GM12891 (cell line): Measurements from ENCODE around the gene HOXD12.

Experiments
- DNase-seq: peaks from one replicate; pipeline ENCODE4 v3.0.0; 2011; ENCODE audit warnings: low spot score; ENCODE audit not compliant: insufficient read length
- FAIRE-seq: peaks from 2 replicates; lab custom pipeline; 2011; peaks lifted over from hg19 to GRCh38; lab: Jason Lieb, UNC
- PAX5 ChIP-seq: IDR thresholded peaks from 2 replicates; pipeline ENCODE4 v1.6.1; 2011; ENCODE audit warnings: low read length, moderate library complexity, mild to moderate bottlenecking; ENCODE audit not compliant: insufficient read depth, severe bottlenecking
- POLR2A ChIP-seq: IDR thresholded peaks from 2 replicates; pipeline ENCODE4 v1.6.1; 2011; ENCODE audit warnings: low read depth, low read length, control low read depth
- POLR2AphosphoS5 ChIP-seq: IDR thresholded peaks from 2 replicates; pipeline ENCODE4 v1.6.1; 2011; ENCODE audit warnings: low read depth, low read length, control low read depth
- POU2F2 ChIP-seq: IDR thresholded peaks from 2 replicates; pipeline ENCODE4 v1.6.1; 2011; ENCODE audit warnings: low read depth, mild to moderate bottlenecking, control low read depth, low read length, moderate library complexity
- SPI1 ChIP-seq: IDR thresholded peaks from 2 replicates; pipeline ENCODE4 v1.6.1; 2011; ENCODE audit warnings: low read depth, low read length, control low read depth
- TAF1 ChIP-seq: IDR thresholded peaks from 2 replicates; pipeline ENCODE4 v1.6.1; 2011; ENCODE audit warnings: low read depth, low read length, control low read depth

Gene HOXD12

DNA sequence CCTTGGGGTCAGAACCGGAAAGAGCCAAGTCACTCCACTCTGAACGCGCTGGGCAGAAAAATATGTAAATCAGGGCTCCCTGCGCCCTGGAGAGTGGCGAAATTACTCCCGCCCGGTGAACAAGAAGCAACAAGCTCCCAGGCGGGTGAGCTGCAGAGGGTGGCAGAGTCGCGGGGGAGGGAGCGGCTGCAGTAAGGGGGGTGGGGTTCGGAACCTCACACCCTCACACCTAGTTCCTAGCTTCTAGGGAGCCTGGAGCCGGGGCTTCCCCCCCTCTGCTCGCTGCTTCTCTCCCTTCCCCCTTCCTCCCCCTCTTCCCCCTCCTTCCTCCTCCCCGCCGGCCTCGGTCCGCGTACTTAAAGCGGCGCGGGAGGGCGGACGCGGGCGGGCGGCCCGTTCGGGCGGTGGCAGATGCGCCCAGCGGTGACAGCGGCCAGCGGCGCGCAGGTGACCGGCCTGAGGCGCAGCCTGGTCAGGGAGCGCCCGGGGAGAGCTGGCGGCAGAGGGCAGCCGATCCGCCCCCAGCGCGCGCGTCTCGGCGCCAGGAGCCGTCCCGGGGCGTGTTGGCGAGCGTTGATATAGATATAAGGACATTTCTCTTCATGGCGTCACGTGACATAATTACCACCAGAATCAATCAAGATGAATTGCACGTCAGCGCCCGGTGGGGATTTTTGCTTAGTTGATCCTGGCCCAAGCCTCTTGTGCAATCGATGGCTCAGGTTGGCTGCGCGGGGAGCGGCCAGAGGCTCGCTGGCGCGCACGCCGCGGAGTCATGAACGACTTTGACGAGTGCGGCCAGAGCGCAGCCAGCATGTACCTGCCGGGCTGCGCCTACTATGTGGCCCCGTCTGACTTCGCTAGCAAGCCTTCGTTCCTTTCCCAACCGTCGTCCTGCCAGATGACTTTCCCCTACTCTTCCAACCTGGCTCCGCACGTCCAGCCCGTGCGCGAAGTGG, 7.3 kb downstream of the HOXD12 start, which contains the start of gene HOXD11:
Gene HOXD11, plus strand, starts transcription at position 700 of the 959 bp plus-strand sequence. Its CDS starts 76 bp downstream, at position 776.
- no peak for DNase-seq
- TF ChIP-seq SPI1 (no peak), POLR2AphosphoS5 (no peak), TAF1 (no peak), POU2F2 (no peak), POLR2A (no peak), PAX5 (no peak)
- FAIRE-seq: no peak

GRCh38 chr2:176107731-176108181, 8.2 kb downstream of the HOXD12 start:
- TF ChIP-seq POU2F2 (no peak), POLR2A (no peak), PAX5 (no peak), TAF1 (no peak), POLR2AphosphoS5 (no peak), SPI1 (no peak)
- FAIRE-seq (no peak), DNase-seq (no peak)

DNA sequence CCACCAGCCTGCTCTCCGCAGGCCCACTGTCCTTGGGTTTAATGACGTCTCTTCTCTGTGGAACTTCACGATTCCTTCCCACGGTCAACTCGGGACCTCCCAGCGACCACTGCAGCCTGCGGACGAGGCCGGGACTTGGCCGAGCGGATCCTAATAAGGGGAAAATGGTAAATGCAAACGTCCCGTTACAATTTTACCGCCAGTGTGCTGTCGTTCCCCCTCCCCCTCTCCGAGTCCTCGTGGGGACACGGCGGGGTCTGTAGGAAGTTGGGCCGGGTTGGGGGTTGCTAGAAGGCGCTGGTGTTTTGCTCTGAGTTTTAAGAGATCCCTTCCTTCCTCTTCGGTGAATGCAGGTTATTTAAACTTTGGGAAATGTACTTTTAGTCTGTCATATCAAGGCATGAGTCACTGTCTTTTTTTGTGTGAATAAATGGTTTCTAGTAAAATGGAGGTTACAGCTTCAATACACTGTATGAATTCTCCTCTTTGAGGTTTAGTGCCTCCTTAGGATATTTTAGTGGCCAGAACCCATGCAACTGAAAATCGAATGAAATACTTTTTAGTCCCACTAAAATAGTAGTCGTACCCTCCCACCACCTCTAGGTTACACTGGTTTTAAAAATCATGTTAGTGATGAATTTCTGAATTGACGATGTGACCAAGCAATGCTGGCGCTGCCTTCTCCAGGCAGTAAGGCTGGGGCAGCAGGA, 9.8 kb downstream of the HOXD12 start:
- no peak for FAIRE-seq
- no peak for DNase-seq
- TF ChIP-seq POU2F2 (no peak), POLR2AphosphoS5 (no peak), POLR2A (no peak)

DNA sequence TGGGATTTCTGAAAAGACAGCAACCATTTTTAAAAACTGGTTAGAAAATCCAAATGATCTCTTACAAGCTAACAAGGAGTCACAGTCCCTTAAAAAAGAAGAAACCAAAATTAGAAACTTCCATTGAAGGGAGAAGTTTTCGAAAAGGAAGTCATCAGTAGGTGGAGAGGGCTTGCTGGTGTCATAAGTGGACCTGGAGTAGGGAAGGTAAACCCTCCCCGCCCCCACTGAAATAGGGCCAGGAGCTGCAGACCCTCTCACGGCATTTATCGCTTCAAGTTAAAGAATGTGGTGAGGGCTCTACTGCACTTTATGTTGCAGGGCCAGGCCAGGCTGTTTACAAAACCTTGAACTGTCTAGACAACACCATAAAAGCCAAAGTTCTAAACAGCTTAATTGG, 10.4 kb downstream of the HOXD12 start:
- TF ChIP-seq PAX5: no peak
- no peak for TF ChIP-seq TAF1
- TF ChIP-seq SPI1: no peak
- TF ChIP-seq POU2F2: no peak
- TF ChIP-seq POLR2A: no peak
- no peak for TF ChIP-seq POLR2AphosphoS5
- FAIRE-seq (no peak), DNase-seq (no peak)

DNA sequence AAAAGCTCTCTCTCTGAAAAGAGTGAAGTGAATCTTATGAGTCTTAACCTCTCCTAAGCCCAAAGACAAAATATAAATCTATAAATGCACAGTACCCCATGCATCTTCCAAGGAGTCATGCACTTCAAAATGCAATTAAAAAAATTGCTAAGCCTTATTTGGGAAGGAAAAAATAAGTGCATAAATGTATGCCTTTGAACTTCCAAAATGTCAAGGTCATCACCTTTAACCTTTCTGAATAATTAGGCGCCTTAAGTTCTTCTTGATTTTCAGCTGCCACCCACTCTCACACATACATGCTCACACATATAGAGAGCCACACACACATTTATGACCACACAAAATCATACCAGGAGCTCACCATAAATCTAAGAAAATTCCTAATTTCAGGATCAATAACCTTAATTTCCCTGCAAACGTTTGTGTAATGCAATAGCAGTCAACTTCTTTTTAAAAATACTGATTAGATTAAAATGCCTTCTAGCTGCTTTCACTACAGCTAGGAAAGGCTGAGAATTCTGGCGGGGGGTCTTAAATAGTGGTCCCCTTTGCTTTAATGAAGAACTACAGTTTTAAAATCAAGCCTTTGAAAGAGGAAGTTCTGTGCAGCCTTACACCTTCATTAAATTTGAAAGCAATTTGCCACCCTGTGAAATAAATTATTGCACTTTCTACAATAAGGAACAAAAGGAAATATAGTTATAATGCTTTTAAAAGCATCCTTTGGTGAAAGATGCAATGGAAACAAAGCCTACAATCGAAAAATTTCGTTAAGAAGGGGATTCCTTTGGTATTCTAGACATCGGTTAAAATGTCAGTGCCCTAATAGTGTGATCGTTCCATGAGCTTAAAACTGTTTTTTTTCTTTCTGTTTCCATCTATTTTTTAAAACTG, 11.1 kb downstream of the HOXD12 start:
- FAIRE-seq: no peak
- DNase-seq: no peak
- TF ChIP-seq POLR2A (no peak), SPI1 (no peak), POU2F2 (no peak), TAF1 (no peak), PAX5 (no peak), POLR2AphosphoS5 (no peak)

GRCh38 chr2:176111309-176111663, 11.7 kb downstream of the HOXD12 start:
- TF ChIP-seq SPI1: no peak
- TF ChIP-seq PAX5: no peak
- TF ChIP-seq POU2F2: no peak
- TF ChIP-seq POLR2A: no peak
- TF ChIP-seq POLR2AphosphoS5: no peak
- no peak for TF ChIP-seq TAF1
- FAIRE-seq (no peak), DNase-seq (no peak)

GRCh38 chr2:176111846-176112374, 12.3 kb downstream of the HOXD12 start:
- no peak for FAIRE-seq
- TF ChIP-seq POLR2A: no peak
- no peak for TF ChIP-seq SPI1
- no peak for TF ChIP-seq POU2F2
- no peak for TF ChIP-seq PAX5
- TF ChIP-seq TAF1: no peak
- no peak for TF ChIP-seq POLR2AphosphoS5
- no peak for DNase-seq

- TF ChIP-seq POLR2AphosphoS5 (no peak), PAX5 (no peak), SPI1 (no peak), POLR2A (no peak), POU2F2 (no peak), TAF1 (no peak)
- DNase-seq: no peak
- no peak for FAIRE-seq
Measured at GRCh38 chr2:176112375-176113302, 13.0 kb downstream of the HOXD12 start.
